ENCODE results near the gene DUSP19.

The DUSP19 gene

DNA sequence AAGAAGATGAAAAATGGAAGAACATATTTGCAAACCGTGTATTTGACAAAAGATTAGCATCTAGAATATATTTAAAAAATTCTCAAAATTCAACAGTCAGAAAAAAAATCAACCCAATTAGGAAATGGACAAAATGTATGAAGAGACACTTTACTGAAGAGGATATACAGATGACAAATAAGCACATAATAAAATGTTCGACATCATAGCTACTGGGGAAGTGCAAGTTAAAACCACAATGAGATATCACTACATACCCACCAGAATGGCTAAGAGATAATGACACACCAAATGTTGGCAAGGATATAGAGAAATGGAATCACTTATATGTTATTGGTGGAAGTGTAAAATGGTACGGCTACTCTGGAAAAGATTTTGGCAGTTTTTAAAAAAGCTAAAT is 34.0 kb downstream of the DUSP19 start:
- no peak for TF ChIP-seq CTCF (IDR thresholded peaks at IDR 0.05; ENCODE audit: low read depth, low read length)
- H3K4me3 ChIP-seq (ENCODE audit: low read depth, low read length): no peak overlapping the region
- DNase-seq (ENCODE audit: low read depth, low spot score): no peak
- in situ Hi-C loops (cut with HindIII; ENCODE audit: low sequenced_read_pairs): no loop called here

- H3K4me3 ChIP-seq (ENCODE audit: low read depth, low read length): no peak overlapping the region
- in situ Hi-C loops (cut with HindIII; ENCODE audit: low sequenced_read_pairs): no loop called here
- no peak for TF ChIP-seq CTCF (IDR thresholded peaks at IDR 0.05; ENCODE audit: low read depth, low read length)
- DNase-seq (ENCODE audit: low read depth, low spot score): no peak
Observed at GRCh38 chr2:183113630-183114029, 35.1 kb downstream of the DUSP19 start.

DNA sequence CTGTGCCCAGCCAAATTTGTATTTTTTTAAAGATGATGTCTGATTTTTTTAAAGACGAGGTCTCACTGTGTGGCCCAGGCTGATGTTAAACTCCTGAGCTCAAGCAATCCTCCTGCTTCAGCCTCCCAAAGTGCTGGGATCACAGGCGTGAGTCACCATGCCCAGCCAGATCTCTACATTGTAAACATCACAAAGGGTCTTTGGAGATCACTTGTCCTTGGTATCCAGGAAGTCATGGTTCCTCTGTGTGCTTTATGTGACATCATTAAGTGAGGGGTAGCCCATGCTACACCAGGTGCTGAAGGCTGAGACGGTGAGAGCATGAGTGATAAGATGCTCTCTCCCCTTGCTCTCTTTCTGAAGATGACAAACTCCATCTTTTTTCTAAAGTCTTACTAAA is 38.7 kb downstream of the DUSP19 start:
- H3K4me3 ChIP-seq (ENCODE audit: low read depth, low read length): no peak overlapping the region
- in situ Hi-C loops (cut with HindIII; ENCODE audit: low sequenced_read_pairs): no loop called here
- DNase-seq (ENCODE audit: low read depth, low spot score): no peak
- TF ChIP-seq CTCF (IDR thresholded peaks at IDR 0.05; ENCODE audit: low read depth, low read length): no peak

- DNase-seq (ENCODE audit: low read depth, low spot score): peak; percentile 7
- no peak for TF ChIP-seq CTCF (IDR thresholded peaks at IDR 0.05; ENCODE audit: low read depth, low read length)
- in situ Hi-C loops (cut with HindIII; ENCODE audit: low sequenced_read_pairs): no loop called here
- peak overlapping the region; percentile 93 for H3K4me3 ChIP-seq (ENCODE audit: low read depth, low read length)
Observed at GRCh38 chr2:183123117-183123958, 44.8 kb downstream of the DUSP19 start.

DNA sequence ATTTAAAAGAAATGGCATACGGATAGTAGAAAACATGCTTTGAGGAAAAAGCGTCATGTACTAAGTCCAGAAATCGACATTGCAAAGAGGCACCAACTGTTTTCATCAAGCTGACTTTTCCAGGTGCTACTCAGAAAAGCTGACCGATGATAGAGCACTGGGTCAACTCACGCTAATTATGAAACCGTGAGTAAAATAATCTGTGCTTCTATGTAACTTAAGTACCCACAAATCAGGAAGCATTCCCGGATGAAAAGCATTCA is 45.3 kb downstream of the DUSP19 start:
- in situ Hi-C loops (cut with HindIII; ENCODE audit: low sequenced_read_pairs): no loop called here
- no peak for DNase-seq (ENCODE audit: low read depth, low spot score)
- TF ChIP-seq CTCF (IDR thresholded peaks at IDR 0.05; ENCODE audit: low read depth, low read length): no peak
- peak overlapping the region; percentile 93 for H3K4me3 ChIP-seq (ENCODE audit: low read depth, low read length)

GRCh38 chr2:183124222-183124956 is 45.8 kb downstream of the DUSP19 start, which contains the start of gene NUP35:
Gene NUP35, plus strand, starts transcription at chr2:183124443. Its CDS starts 15 bp downstream, at chr2:183124458.
- in situ Hi-C loops (cut with HindIII; ENCODE audit: low sequenced_read_pairs): no loop called here
- H3K4me3 ChIP-seq (ENCODE audit: low read depth, low read length): peak within 1 kb of the TSS; percentile 93
- peak; percentile 92 for DNase-seq (ENCODE audit: low read depth, low spot score)
- TF ChIP-seq CTCF (IDR thresholded peaks at IDR 0.05; ENCODE audit: low read depth, low read length): no peak

All from astrocyte of the spinal cord (primary cell).